ENCODE measurements around the gene ISCA2.

ISCA2 gene

GRCh38 chr14:74509587-74510222 is 16.1 kb downstream of the ISCA2 start:
- DNase-seq = no peak

DNA sequence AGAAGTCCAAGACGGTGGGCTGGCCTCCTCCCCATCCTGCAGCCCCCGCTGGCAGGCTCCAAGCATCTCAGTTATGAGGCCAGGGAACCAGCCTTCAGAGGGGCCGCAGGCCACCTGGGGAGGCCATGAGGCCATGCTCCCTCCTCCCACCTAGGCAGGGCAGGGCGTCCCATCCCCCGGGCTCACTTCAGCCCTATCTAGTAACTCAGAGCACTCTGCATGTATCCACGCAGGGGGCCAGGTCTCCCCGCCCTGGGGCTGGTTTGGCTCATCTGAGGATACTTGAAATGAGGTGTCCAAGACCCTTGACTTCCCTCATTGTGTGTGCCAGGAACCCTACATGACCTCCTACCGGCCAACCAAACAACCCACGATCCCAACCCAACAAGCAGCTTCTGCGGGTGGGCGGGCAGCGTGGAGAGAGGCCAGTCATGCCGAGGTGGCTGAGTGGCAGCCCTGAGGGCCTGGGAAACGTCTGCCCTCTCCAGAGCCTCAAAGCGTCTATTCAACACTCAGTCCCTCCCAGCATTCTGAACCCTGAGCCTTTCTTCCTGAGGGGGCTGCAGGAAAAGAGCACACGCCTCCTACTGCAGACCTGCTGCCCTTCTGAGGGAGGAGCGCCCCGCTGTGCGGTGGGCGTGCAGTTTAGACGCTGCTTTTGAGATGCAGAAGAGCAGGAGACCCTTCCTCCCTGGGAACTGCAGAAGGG is 16.8 kb downstream of the ISCA2 start:
- DNase-seq = no peak

GRCh38 chr14:74510959-74511409 is 17.4 kb downstream of the ISCA2 start:
- no peak for DNase-seq

- DNase-seq = no peak
Observed at GRCh38 chr14:74511966-74512830, 18.6 kb downstream of the ISCA2 start.

DNA sequence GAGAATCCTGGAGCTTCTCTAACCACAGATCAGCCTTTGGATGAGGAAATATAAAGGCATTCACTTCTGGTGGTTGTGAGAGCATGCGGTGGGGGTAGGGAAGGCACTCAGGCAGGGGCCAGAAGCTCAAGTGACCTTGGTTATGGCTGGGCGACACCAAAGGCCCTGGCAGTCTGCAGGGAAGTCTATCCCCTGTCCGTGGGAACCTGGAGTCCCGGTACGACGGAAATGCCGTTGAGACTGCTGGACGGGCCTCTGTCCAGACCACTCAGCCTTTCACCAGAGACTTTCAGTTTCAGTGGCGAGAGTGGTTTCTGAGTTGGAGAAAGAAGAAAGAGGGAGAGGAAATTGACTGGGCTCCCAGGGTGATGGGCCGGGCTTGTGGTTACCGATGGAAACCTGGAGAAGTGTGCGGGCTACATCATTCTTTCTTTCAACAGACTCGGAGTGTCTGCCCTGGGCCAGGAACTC is 20.9 kb downstream of the ISCA2 start:
- DNase-seq = no peak

DNA sequence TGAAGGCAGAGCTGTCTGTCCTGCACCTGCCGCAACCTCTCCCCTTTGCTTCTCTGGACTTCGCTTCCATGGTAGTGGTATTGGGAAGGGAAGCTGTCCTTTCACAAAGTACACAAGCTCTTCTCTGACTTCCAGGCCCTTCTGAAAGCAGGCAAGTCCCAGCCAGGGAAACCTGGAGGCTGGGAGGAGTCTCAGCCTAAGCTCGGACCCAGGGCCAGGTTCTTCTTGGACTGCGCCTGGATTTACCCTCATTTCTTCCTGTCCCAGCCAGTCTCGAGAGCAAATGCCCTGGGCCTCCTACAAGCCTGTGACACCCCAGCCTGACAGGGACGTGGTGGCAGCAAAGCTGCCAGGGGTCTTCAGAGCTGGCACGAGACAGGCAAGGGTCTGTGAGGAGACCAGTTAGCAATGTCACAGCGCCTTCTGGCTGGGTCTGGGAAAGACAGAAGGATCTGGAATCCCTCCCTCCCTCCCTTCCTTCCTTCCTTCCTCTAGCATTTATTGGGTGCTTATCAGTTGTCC is 22.4 kb downstream of the ISCA2 start:
- DNase-seq = no peak

GRCh38 chr14:74516451-74517160 is 23.0 kb downstream of the ISCA2 start:
- DNase-seq = no peak

- no peak for DNase-seq
Observed at GRCh38 chr14:74517731-74518130, 24.2 kb downstream of the ISCA2 start.

- DNase-seq = no peak
Observed at GRCh38 chr14:74518221-74518620, 24.7 kb downstream of the ISCA2 start.

GRCh38 chr14:74519316-74520074 is 25.9 kb downstream of the ISCA2 start:
- DNase-seq = no peak

- no peak for DNase-seq
Observed at GRCh38 chr14:74521756-74522155, 28.2 kb downstream of the ISCA2 start.

- no peak for DNase-seq
Observed at GRCh38 chr14:74522740-74523139, 29.2 kb downstream of the ISCA2 start.

- DNase-seq = no peak
Observed at GRCh38 chr14:74524076-74524811, 30.7 kb downstream of the ISCA2 start.

DNA sequence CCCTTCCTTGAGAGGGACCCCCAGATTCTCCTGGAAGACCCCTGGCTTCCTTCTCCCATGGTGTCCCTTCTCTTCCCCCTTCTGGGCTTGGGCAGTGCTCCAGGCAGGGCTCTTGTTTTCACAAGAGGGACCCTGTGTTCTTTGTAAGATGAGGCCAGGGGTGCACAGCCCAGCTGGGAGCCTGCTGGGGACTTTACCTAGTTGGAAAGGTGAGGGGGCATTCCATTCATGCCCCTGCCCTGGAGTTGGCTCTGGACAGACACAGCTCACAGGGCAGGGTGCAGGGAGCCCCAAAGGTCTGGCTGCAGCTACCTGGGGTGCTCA is 31.2 kb downstream of the ISCA2 start:
- DNase-seq = no peak

- no peak for DNase-seq
Observed at GRCh38 chr14:74525361-74525851, 31.8 kb downstream of the ISCA2 start.

GRCh38 chr14:74526854-74527585 is 33.5 kb downstream of the ISCA2 start:
- DNase-seq = no peak

- DNase-seq = no peak
Observed at GRCh38 chr14:74527736-74528280, 34.2 kb downstream of the ISCA2 start.

DNA sequence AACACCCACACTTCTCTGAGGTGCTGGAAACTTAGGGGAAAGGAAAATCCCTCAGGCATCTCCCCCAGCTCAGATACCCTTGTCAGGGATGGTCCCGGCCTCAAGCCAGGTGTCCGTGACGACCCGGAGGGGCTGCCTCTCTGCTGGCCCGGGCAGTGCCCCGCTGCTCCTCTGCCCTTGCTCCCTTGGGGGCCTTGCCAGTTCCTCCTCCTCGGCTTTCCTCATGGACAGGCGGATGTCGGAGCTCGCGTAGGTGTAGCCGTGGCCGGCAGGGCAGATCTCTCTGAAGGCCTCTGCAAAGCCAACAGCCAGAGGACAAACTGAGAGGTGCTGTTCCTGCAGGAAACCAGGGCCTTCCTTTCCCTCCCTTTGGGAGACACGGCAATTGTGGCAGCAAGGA is 34.8 kb downstream of the ISCA2 start:
- no peak for DNase-seq

- no peak for DNase-seq
Observed at GRCh38 chr14:74528886-74529285, 35.3 kb downstream of the ISCA2 start.

DNA sequence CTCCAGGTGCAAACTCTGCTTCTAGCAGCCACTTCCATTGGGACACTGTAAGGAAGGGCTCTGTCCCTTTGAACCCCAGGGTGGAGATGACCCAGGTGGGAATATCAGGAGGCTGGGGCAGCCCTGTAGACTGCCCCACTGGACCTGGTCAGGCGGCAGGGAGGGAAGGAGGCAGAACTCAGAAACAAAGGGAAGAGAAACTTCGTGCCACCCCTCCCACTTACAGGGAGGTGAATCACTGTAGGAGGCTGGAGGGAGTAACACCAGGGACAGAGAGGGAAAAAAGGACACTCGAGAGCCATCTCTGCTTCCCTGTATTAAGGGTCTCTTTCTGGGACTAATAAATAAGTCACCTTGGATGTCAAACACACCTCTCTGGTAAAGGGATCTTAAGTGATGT is 37.4 kb downstream of the ISCA2 start:
- no peak for DNase-seq

Data from activated CD4-positive, alpha-beta T cell treated with anti-CD3 and anti-CD28 coated beads for 4 hours (primary cell).